ENCODE data around the gene MALT1.

The MALT1 gene

DNA sequence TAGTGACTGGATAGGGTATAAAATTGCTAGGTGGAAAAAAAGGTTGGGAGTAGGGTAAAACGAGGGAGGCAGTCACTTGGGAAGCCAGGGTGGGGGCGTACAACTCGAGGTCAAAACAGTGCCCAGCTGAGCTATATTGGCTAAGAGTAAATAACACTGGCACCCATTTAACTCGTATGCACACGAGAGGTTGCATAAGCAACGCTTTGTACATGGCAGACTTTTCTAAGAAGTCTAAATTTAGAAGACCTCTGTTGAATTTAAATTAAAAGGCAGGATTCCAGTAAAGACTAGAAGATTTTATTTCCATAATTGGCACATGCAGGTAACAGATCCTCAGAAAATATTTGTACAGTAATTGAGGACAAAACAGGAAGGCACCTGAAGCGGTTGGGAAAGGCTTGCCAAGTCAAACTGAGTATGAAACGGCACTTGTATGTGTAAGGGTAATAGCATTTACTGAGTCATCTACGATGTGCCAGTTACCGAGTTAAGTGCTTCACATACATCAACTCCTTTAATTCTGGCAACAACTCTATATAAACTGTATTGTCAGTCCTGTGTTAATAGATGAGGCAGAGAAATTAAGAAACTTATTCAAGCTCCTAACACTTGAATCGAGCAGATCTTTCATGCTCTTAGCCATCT lies 1.4 kb upstream of the MALT1 start:
- H2BK120ac ChIP-seq (ENCODE audit: insufficient read depth, low read length, poor library complexity), result peak overlapping the region; percentile 70
- H2BK12ac ChIP-seq (ENCODE audit: low read length), result peak overlapping the region; percentile 93
- H3K14ac ChIP-seq (ENCODE audit: low read length), result peak overlapping the region; percentile 62
- H3K4me1 ChIP-seq (ENCODE audit: control insufficient read depth in 1 of 2, insufficient read depth in 2 of 2, low read length in 2 of 2), result peaks cover 13 to 21% of the 10 kb centered on the region in 2 experiments
- H3K4me3 ChIP-seq (ENCODE audit: low read depth, low read length), result no peak overlapping the region
- H3K18ac ChIP-seq (ENCODE audit: low read length), result peak overlapping the region; percentile 77
- no peak overlapping the region for H3K9ac ChIP-seq (ENCODE audit: low read length)
- H3K4ac ChIP-seq (ENCODE audit: low read depth, low read length), result no peak overlapping the region
- no peaks in the 10 kb centered on the region for H3K27me3 ChIP-seq (ENCODE audit: insufficient read depth, low read length)
- H2BK5ac ChIP-seq (ENCODE audit: low read depth, low read length, poor library complexity), result no peak overlapping the region
- no peak overlapping the region for H3K27ac ChIP-seq (ENCODE audit: low read depth, low read length)
- no peak overlapping the region for H3K23ac ChIP-seq (ENCODE audit: low read length)
- no peak for DNase-seq
- H3K79me2 ChIP-seq (ENCODE audit: control insufficient read depth, insufficient read depth, low read length, poor library complexity), result peaks cover 15% of the 10 kb centered on the region
- peak overlapping the region; percentile 48 for H4K8ac ChIP-seq (ENCODE audit: low read depth, low read length)
- peak overlapping the region; percentile 68 for H2AK5ac ChIP-seq (ENCODE audit: low read length)
- H3K79me1 ChIP-seq (ENCODE audit: low read length), result peaks cover 24% of the 10 kb centered on the region
- no peaks in the 10 kb centered on the region for H3K9me3 ChIP-seq (ENCODE audit: insufficient read depth, low read depth, low read length)
- no peak overlapping the region for H2AFZ ChIP-seq (ENCODE audit: insufficient read depth, low read length, poor library complexity)
- H4K91ac ChIP-seq (ENCODE audit: low read depth, low read length), result peak overlapping the region; percentile 78
- WGBS (ENCODE audit: extremely low coverage, insufficient coverage, insufficient read length), result no CpG with 5 or more reads among the region's 11 CpGs
- H4K12ac ChIP-seq (ENCODE audit: low read depth, low read length), result no peak overlapping the region
- no peak overlapping the region for H3K4me2 ChIP-seq (ENCODE audit: low read length)
- peaks cover 0 to 2% of the 10 kb centered on the region in 2 experiments for H3K36me3 ChIP-seq (ENCODE audit: control insufficient read depth in 1 of 2, insufficient read depth in 2 of 2, low read length in 2 of 2)

DNA sequence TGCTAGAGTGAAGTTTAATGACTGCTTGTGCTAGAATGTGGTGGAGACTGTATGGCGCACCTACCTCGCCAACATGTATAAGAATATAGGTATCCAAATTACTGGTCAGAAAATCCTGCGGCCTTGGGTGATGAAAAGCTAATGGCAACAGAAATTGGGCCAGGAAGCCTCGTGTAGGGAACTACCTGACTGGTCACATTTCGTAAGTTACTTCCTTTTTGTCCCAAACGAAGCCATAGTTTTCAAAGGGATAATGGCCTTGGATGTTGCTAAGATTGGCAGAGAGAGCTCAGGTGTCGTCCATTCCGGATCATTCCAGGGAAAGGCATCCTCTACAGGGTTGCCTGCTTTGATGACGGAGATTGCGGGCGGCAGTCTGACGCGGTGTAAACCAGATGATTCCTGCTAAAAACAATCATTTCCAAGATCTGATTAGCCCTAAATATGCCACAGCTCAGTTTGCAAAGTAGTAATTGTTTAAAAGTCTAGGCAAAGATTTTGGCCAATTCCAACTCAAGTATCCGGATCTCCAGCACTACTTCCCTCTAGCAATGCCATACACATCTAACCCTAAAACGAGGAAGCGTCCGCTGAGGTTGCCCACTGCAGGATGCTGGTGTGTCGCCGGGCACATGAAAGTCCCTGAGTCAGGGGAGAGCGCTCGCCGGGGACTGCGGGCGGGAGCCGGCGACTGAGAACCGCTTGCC lies 708 bp upstream of the MALT1 start:
- peak overlapping the region; percentile 85 for H3K4me2 ChIP-seq (ENCODE audit: low read length)
- H3K9ac ChIP-seq (ENCODE audit: low read length), result peak overlapping the region; percentile 42
- peak overlapping the region; percentile 75 for H4K8ac ChIP-seq (ENCODE audit: low read depth, low read length)
- H3K4me3 ChIP-seq (ENCODE audit: low read depth, low read length), result peak overlapping the region; percentile 73
- peaks cover 15% of the 10 kb centered on the region for H3K79me2 ChIP-seq (ENCODE audit: control insufficient read depth, insufficient read depth, low read length, poor library complexity)
- H3K36me3 ChIP-seq (ENCODE audit: control insufficient read depth in 1 of 2, insufficient read depth in 2 of 2, low read length in 2 of 2), result peaks cover 0 to 2% of the 10 kb centered on the region in 2 experiments
- H4K91ac ChIP-seq (ENCODE audit: low read depth, low read length), result peak overlapping the region; percentile 75
- peak overlapping the region; percentile 92 for H2BK5ac ChIP-seq (ENCODE audit: low read depth, low read length, poor library complexity)
- H2BK12ac ChIP-seq (ENCODE audit: low read length), result peak overlapping the region; percentile 51
- no CpG with 5 or more reads among the region's 27 CpGs for WGBS (ENCODE audit: extremely low coverage, insufficient coverage, insufficient read length)
- peak overlapping the region; percentile 84 for H2BK120ac ChIP-seq (ENCODE audit: insufficient read depth, low read length, poor library complexity)
- peak overlapping the region; percentile 74 for H3K14ac ChIP-seq (ENCODE audit: low read length)
- H2AFZ ChIP-seq (ENCODE audit: insufficient read depth, low read length, poor library complexity), result peak overlapping the region; percentile 76
- H3K27me3 ChIP-seq (ENCODE audit: insufficient read depth, low read length), result no peaks in the 10 kb centered on the region
- no peak overlapping the region for H3K23ac ChIP-seq (ENCODE audit: low read length)
- H3K4ac ChIP-seq (ENCODE audit: low read depth, low read length), result peak overlapping the region; percentile 36
- DNase-seq, result peak in 1 of 2 donors; percentile 78
- H3K9me3 ChIP-seq (ENCODE audit: insufficient read depth, low read depth, low read length), result no peaks in the 10 kb centered on the region
- H3K18ac ChIP-seq (ENCODE audit: low read length), result peak overlapping the region; percentile 93
- H3K27ac ChIP-seq (ENCODE audit: low read depth, low read length), result peak overlapping the region; percentile 90
- no peak overlapping the region for H2AK5ac ChIP-seq (ENCODE audit: low read length)
- peaks cover 24% of the 10 kb centered on the region for H3K79me1 ChIP-seq (ENCODE audit: low read length)
- H3K4me1 ChIP-seq (ENCODE audit: control insufficient read depth in 1 of 2, insufficient read depth in 2 of 2, low read length in 2 of 2), result peaks cover 13 to 21% of the 10 kb centered on the region in 2 experiments
- H4K12ac ChIP-seq (ENCODE audit: low read depth, low read length), result peak overlapping the region; percentile 39

DNA sequence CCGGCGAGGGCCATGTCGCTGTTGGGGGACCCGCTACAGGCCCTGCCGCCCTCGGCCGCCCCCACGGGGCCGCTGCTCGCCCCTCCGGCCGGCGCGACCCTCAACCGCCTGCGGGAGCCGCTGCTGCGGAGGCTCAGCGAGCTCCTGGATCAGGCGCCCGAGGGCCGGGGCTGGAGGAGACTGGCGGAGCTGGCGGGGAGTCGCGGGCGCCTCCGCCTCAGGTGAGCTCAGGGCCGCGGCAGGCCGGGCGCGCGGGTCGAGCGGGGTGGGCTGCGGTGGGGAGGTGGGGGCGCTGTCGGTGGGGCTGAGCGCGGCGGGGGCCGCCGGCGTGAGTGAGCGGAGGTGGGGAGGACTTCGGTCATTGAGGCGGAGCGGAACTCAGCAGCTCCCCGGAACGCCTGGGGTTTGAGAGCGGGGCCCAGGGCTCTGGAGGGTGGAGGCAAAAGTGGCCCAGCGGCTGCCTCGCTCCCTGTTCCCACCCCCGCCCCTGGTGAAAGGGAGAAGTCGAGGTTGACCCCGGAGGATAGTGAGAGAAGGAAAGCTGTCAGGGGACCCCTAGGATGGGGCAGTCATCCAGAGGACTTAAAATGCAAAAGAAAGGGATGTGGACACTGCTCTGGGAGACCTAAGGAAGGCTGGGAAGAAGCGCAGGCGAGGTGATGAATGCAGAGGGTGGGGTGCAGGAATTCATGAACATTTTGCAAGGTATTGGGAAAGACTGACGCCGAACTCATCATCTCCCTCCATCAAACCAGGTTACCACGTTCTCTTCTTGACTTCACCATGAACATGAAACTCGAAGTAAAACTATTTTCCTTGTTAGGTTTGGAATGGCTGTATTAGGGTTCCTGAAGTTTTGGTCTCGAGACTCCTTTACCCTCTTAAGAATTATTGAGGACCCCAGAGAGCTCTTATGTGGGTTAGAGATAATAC lies 633 bp downstream of the MALT1 start:
- Histone ChIP-seq H4K8ac (ENCODE audit: low read depth, low read length) (peak overlapping the region; percentile 84), H3K9me3 (ENCODE audit: insufficient read depth, low read depth, low read length) (no peaks in the 10 kb centered on the region), H3K4ac (ENCODE audit: low read depth, low read length) (peak overlapping the region; percentile 75), H3K4me1 (ENCODE audit: control insufficient read depth in 1 of 2, insufficient read depth in 2 of 2, low read length in 2 of 2) (peaks cover 13 to 21% of the 10 kb centered on the region in 2 experiments), H3K9ac (ENCODE audit: low read length) (peak overlapping the region; percentile 94), H2BK120ac (ENCODE audit: insufficient read depth, low read length, poor library complexity) (peak overlapping the region; percentile 67), H4K12ac (ENCODE audit: low read depth, low read length) (peak overlapping the region; percentile 17), H3K36me3 (ENCODE audit: control insufficient read depth in 1 of 2, insufficient read depth in 2 of 2, low read length in 2 of 2) (peaks cover 0 to 2% of the 10 kb centered on the region in 2 experiments), H3K23ac (ENCODE audit: low read length) (no peak overlapping the region), H2AFZ (ENCODE audit: insufficient read depth, low read length, poor library complexity) (peak overlapping the region; percentile 19), H4K91ac (ENCODE audit: low read depth, low read length) (peak overlapping the region; percentile 72), H2BK5ac (ENCODE audit: low read depth, low read length, poor library complexity) (peak overlapping the region; percentile 83), H3K27me3 (ENCODE audit: insufficient read depth, low read length) (no peaks in the 10 kb centered on the region), H2AK5ac (ENCODE audit: low read length) (no peak overlapping the region), H3K79me1 (ENCODE audit: low read length) (peaks cover 24% of the 10 kb centered on the region), H3K79me2 (ENCODE audit: control insufficient read depth, insufficient read depth, low read length, poor library complexity) (peaks cover 16% of the 10 kb centered on the region), H3K27ac (ENCODE audit: low read depth, low read length) (peak overlapping the region; percentile 94), H3K4me2 (ENCODE audit: low read length) (peak overlapping the region; percentile 84), H3K4me3 (ENCODE audit: low read depth, low read length) (peak overlapping the region; percentile 94), H3K18ac (ENCODE audit: low read length) (peak overlapping the region; percentile 69), H3K14ac (ENCODE audit: low read length) (peak overlapping the region; percentile 74), H2BK12ac (ENCODE audit: low read length) (peak overlapping the region; percentile 6)
- WGBS (ENCODE audit: extremely low coverage, insufficient coverage, insufficient read length), result no CpG with 5 or more reads among the region's 64 CpGs
- DNase-seq, result peak; percentile 48 to 66

DNA sequence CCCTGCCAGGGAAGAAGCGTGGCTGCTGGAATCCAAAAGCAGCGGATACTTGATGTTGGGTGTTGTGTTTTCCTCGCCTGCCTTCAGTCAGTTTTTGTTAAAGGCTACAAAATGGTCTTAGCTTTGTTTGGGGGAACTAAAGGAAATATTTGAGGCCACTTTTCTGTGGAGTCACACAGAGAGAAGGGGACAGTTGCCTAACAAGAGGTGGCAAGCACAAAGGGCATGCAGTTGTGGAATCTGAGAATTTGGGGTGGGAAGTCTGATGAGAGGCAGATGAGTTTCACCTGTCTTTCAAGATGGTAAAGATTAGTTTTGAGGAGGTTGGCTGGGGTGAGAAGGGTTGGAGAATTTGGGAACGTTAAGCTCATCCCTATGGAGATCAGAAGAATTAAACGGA lies 2.9 kb downstream of the MALT1 start:
- Histone ChIP-seq H3K79me1 (ENCODE audit: low read length) (peaks cover 20% of the 10 kb centered on the region), H3K9ac (ENCODE audit: low read length) (no peak overlapping the region), H2AK5ac (ENCODE audit: low read length) (no peak overlapping the region), H3K4me3 (ENCODE audit: low read depth, low read length) (no peak overlapping the region), H3K36me3 (ENCODE audit: control insufficient read depth in 1 of 2, insufficient read depth in 2 of 2, low read length in 2 of 2) (peaks cover 0 to 2% of the 10 kb centered on the region in 2 experiments), H2BK12ac (ENCODE audit: low read length) (no peak overlapping the region), H4K91ac (ENCODE audit: low read depth, low read length) (no peak overlapping the region), H3K4ac (ENCODE audit: low read depth, low read length) (peak overlapping the region; percentile 21), H2BK5ac (ENCODE audit: low read depth, low read length, poor library complexity) (no peak overlapping the region), H3K14ac (ENCODE audit: low read length) (no peak overlapping the region), H2AFZ (ENCODE audit: insufficient read depth, low read length, poor library complexity) (no peak overlapping the region), H3K9me3 (ENCODE audit: insufficient read depth, low read depth, low read length) (no peaks in the 10 kb centered on the region), H3K27me3 (ENCODE audit: insufficient read depth, low read length) (no peaks in the 10 kb centered on the region), H3K27ac (ENCODE audit: low read depth, low read length) (no peak overlapping the region), H2BK120ac (ENCODE audit: insufficient read depth, low read length, poor library complexity) (no peak overlapping the region), H4K12ac (ENCODE audit: low read depth, low read length) (no peak overlapping the region), H3K79me2 (ENCODE audit: control insufficient read depth, insufficient read depth, low read length, poor library complexity) (peaks cover 16% of the 10 kb centered on the region), H4K8ac (ENCODE audit: low read depth, low read length) (no peak overlapping the region), H3K4me2 (ENCODE audit: low read length) (no peak overlapping the region), H3K4me1 (ENCODE audit: control insufficient read depth in 1 of 2, insufficient read depth in 2 of 2, low read length in 2 of 2) (peaks cover 7 to 18% of the 10 kb centered on the region in 2 experiments), H3K23ac (ENCODE audit: low read length) (no peak overlapping the region), H3K18ac (ENCODE audit: low read length) (no peak overlapping the region)
- WGBS (ENCODE audit: extremely low coverage, insufficient coverage, insufficient read length), result no CpG with 5 or more reads among the region's 5 CpGs
- no peak for DNase-seq
